GM12874 (cell line): ENCODE data around the gene C1orf198.

Source experiments
- CTCF ChIP-seq: IDR thresholded peaks from 2 replicates; pipeline ENCODE4 v1.5.1; 2011; ENCODE audit warnings: low read depth, mild to moderate bottlenecking, control low read depth, low read length, moderate library complexity; ENCODE audit not compliant: insufficient read depth

The C1orf198 gene

DNA sequence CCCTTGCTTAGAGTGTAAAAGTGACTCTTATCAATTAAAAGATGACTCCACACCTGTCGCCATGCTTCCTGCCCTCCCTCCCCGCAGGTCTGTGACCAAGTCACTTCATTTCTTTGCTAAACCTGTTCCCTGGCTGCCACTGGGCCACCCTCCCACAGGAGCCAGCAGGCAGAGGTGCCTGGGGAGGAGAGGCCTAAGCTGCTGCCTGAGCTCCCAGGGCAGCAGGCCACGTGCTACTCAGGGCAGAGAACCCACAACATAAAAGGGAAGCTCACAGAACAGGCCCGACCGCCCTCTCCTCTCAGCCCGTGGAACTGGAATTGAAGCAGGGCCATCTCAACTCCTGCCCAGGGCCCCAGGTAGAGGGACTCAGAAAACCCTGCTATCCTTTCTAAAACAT, 4.9 kb downstream of the C1orf198 start:
- no peak for TF ChIP-seq CTCF

DNA sequence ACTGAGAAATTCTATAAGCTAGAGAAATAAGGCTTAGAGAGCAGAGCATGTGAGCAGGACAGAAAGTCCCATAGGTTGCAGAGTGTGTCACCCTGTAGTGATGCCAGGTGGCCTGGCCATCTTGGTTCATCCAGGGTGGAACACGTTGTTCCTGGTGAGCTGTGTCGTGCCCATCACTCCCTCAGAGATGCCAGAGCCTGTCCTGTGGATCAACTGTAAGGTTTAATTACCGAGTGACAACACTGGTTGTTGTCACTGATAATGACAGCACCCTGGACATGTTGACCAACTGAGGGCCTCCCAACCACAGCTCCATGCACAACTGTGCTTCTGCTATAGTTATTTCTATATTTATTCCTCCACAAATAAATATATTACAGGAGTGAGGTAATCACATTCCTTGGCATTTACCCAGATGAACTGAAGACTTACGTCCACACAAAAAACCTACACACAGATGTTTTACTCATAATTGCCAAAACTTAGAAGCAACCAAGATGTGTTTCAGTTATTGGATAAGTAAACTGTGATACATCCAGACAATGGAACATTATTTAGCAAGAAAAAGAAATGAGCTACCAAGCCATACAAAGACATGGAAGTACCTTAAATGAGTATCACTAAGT, 6.2 kb downstream of the C1orf198 start:
- no peak for TF ChIP-seq CTCF

DNA sequence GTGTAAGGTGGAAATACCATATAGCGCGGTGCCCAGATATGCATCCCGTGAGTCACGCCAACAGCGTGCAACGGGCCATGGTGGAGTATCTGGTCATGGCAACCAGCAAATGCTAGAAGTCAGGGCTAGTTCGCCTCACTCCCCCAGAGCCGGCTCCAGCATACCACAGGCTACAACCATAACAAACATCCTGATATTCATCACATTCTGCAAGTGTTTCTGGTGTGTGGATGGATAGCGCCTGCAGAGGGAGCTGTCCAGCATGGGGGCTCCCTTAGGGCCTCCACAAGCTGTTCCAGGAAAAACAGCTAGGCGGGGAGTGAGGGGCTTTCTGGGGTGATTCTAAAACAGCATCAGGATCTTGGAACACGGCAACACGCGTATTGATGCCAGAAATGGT, 6.8 kb downstream of the C1orf198 start:
- no peak for TF ChIP-seq CTCF

DNA sequence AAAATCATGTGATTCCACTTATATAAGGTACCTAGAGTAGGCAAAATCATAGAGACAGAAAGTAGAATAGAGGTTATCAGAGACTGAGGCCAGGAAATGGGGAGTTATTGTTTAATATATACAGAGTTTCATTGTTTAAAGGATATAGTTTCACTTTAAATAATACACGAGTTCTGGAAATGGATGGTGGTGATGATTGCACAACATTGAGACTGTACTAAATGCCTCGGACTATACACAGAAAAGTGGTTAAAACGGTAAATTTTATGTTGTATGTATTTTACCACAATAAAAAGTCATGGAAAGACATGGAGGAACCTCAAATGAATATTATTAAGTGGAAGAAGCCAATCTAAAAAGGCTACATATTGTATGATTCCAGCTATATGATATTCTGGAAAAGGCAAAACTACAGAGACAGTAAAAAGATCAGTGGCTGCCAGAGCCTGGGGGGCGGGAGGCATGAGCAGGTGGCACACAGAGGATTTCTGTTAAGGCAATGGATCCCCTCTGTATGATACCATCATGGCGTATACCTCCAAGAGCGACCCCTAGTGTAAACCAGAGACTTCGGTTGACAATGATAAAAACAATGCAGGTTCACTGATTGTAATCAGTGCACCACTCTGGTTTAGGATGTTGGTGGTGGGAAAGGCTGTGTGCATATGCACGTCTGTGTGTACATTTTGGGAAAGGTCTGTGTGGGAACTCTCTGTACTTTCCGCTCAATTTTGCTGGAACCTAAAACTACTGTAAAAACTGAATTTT, 7.5 kb downstream of the C1orf198 start:
- TF ChIP-seq CTCF: peak; percentile 14; the same call in 1 of the 2 replicates

DNA sequence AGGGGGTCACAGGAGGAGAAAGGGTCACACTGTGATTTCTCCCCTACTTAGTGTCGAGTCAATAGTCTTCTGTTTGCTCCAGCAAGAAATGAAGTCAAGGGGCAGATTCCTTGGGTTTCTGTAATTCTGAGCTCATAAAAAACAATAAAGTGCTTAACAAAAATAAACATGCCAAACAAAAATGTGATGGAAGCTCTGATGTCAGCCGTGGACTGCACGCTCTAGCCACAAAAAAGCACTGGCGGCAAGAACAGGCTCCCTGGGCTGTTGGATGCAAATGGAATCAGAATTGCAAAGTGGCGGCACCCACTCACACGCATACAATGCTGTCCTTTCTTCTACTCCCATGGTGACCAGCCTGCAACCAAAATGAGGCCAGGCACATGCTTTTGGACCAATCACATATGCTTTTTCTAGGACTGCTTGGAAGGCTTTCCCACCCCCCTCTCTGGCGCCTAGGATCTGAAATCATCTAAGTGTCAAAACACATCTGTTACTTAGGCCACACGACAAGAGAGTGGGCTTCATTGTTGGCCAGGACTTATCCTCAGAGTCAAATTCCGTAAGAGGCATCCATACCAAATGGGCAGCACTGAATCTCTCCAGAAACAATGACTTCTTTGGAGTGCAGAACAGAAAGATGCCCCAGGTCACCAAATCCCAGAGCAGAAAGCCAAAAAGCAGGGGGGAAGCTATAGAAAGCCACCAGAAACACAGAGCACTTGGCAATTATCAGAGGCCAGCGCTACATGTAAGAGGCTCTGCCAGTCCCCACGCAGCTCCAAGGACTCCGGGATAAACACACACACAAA, 9.2 kb downstream of the C1orf198 start:
- no peak for TF ChIP-seq CTCF

- TF ChIP-seq CTCF: no peak
These were observed 10.0 kb downstream of the C1orf198 start for GRCh38 chr1:230858236-230858820.

DNA sequence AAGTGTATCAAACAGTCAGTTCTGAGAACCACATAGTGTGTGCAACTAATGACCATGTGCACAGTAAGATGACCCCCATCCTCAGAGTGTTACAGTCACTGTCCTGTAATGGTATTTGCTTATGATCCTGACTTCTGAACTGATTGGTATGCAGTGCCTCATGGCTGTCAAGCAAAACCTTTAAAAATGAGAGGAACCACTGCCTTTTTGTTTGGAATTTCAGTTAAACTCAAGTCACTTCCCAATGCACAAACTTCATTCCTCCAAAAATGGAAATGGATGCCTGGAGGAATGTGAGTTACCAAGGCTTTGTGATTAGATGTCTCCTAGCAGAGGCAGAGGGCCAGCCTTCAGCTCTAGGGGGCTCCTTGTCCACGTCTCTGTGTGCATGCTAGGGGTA, 10.5 kb downstream of the C1orf198 start:
- no peak for TF ChIP-seq CTCF
